K562 (cell line): ENCODE data around the gene RFNG. TPM values are rescaled to one million over a fixed set of nuclear protein-coding genes. Genes with fewer than 3 reads are reported as not detected.

ENCODE experiments used
- BRD9 ChIP-seq: fragments of 450-650 bp; IDR thresholded peaks from 2 replicates; pipeline ENCODE4 v1.6.1; 2018; ENCODE audit warnings: low read depth; ENCODE audit not compliant: partially characterized antibody
- FOXA3 ChIP-seq, 2 experiments: fragments of 450-650 bp in 1 of 2; sonication (generic) in 1 of 2; formaldehyde crosslinking; IDR thresholded peaks in 1 of 2; conservative IDR thresholded peaks in 1 of 2; 2 replicates each; pipeline versions ENCODE4 v1.4.0 to v1.8.0; 2020 to 2022; ENCODE audit warnings: mild to moderate bottlenecking in 2 of 2, missing genetic modification reagents in 1 of 2
- FOXJ3 ChIP-seq: sonication (generic); formaldehyde crosslinking; IDR thresholded peaks from 2 replicates; pipeline ENCODE4 v1.4.0; 2020; ENCODE audit warnings: mild to moderate bottlenecking, missing genetic modification reagents
- FUS ChIP-seq: fragments of 200-400 bp; formaldehyde crosslinking; optimal IDR thresholded peaks from 2 replicates; pipeline ENCODE3; 2017; ENCODE audit warnings: low read depth, low read length
- HDAC6 ChIP-seq: IDR thresholded peaks from 2 replicates; pipeline ENCODE4 v1.6.1; 2012; ENCODE audit warnings: low read depth, mild to moderate bottlenecking, control low read depth, inconsistent platforms, low read length, moderate library complexity
- KLF13 ChIP-seq: fragments of 450-650 bp; IDR thresholded peaks from 2 replicates; pipeline ENCODE4 v1.6.1; 2016; ENCODE audit warnings: missing genetic modification characterization, low read depth, mild to moderate bottlenecking, missing compliant biosample characterization, moderate library complexity, borderline replicate concordance
- MAZ ChIP-seq, 2 experiments: fragments of 450-650 bp in 1 of 2; sonication (generic) in 1 of 2; formaldehyde crosslinking; IDR thresholded peaks in 1 of 2; conservative IDR thresholded peaks in 1 of 2; 2 replicates each; pipeline versions ENCODE4 v1.4.0 to v1.5.0; 2020; ENCODE audit warnings: mild to moderate bottlenecking in 1 of 2, missing genetic modification reagents in 1 of 2
- PCBP1 ChIP-seq: fragments of 200-400 bp; formaldehyde crosslinking; IDR thresholded peaks from 2 replicates; pipeline ENCODE4 v1.6.1; 2018; ENCODE audit warnings: mild to moderate bottlenecking, low read depth, low read length; ENCODE audit not compliant: poor library complexity, severe bottlenecking
- PTBP1 ChIP-seq: fragments of 200-400 bp; formaldehyde crosslinking; IDR thresholded peaks from 2 replicates; pipeline ENCODE4 v1.6.1; 2017; ENCODE audit warnings: low read depth, low read length
- RAD51 ChIP-seq: fragments of 450-650 bp; IDR thresholded peaks from 2 replicates; pipeline ENCODE4 v1.7.1; 2016; ENCODE audit warnings: low read depth, mild to moderate bottlenecking, borderline replicate concordance
- SMARCA4 ChIP-seq: fragments of 450-650 bp; IDR thresholded peaks from 2 replicates; pipeline ENCODE4 v1.6.1; 2016
- SRSF3 ChIP-seq: fragments of 200-400 bp; formaldehyde crosslinking; IDR thresholded peaks from 2 replicates; pipeline ENCODE4 v1.6.1; 2016; ENCODE audit warnings: mild to moderate bottlenecking, low read length, moderate library complexity; ENCODE audit not compliant: insufficient read depth
- STAT5A ChIP-seq: IDR thresholded peaks from 2 replicates; pipeline ENCODE4 v1.6.1; 2012; ENCODE audit warnings: low read length, inconsistent platforms, borderline replicate concordance
- TAF9B ChIP-seq: fragments of 450-650 bp; IDR thresholded peaks from 2 replicates; pipeline ENCODE4 v1.6.1; 2018; ENCODE audit warnings: mild to moderate bottlenecking; ENCODE audit not compliant: partially characterized antibody
- TEAD1 ChIP-seq, 2 experiments: fragments of 450-650 bp in 1 of 2; sonication (generic) in 1 of 2; formaldehyde crosslinking; IDR thresholded peaks; 2 replicates each; pipeline versions ENCODE4 v1.4.0 to v1.8.0; 2020 to 2022; ENCODE audit warnings: mild to moderate bottlenecking in 2 of 2, missing genetic modification reagents in 1 of 2
- ZNF551 ChIP-seq: fragments of 250-450 bp; sonication (Bioruptor Pico); IDR thresholded peaks from 2 replicates; pipeline ENCODE4 v1.5.0; 2021; ENCODE audit warnings: mild to moderate bottlenecking, moderate library complexity
- polyA plus RNA-seq, 8 experiments: library from polyadenylated mRNA; depleted of rRNA in 4 of 8; stranded (reverse) in 5 of 8; unstranded in 3 of 8; fragments of >200 nt; fragmentation: Nextera tagmentation in 2 of 8; fragmentation: Illumina TruSeq in 1 of 8; extraction: Ambion mirVana in 2 of 8; extraction: Trizol in 1 of 8; gene quantifications; 2 replicates each; pipeline versions ENCODE4 v1.2.1 to v1.2.3, GENCODE V29; 2011 to 2014; ENCODE audit warnings: inconsistent platforms in 1 of 8, missing spikeins in 1 of 8
- total RNA-seq, 7 experiments: library from RNA; depleted of rRNA in 6 of 7; stranded (reverse); fragments of >200 nt in 6 of 7; fragmentation: Illumina TruSeq in 2 of 7; extraction: Trizol in 2 of 7; gene quantifications; 2 replicates each; pipeline versions ENCODE4 v1.2.1 to v1.2.3, GENCODE V29; 2011 to 2021; ENCODE audit warnings: low replicate concordance in 1 of 7
- TF ChIP-seq, protein P1 (sequence below): sonication (generic); formaldehyde crosslinking; IDR thresholded peaks from 2 replicates; pipeline ENCODE4 v1.8.0; 2022; ENCODE audit warnings: missing genetic modification reagents, mild to moderate bottlenecking, moderate library complexity, borderline replicate concordance
- TF ChIP-seq, protein P2 (sequence below): fragments of 450-650 bp; formaldehyde crosslinking; IDR thresholded peaks from 2 replicates; pipeline ENCODE4 v1.4.0; 2020; ENCODE audit warnings: mild to moderate bottlenecking, moderate library complexity
- TF ChIP-seq, protein P3 (sequence below): fragments of 450-650 bp; IDR thresholded peaks from one replicate; pipeline ENCODE4 v1.6.1; 2018; ENCODE audit warnings: mild to moderate bottlenecking, moderate library complexity; ENCODE audit not compliant: partially characterized antibody

Gene RFNG
- total and polyA plus RNA-seq, 9 of the 15 experiments (the other 6 are each of a cell fraction or from before 2014, with no cell fraction given): 0.32 to 32.8 (median 9.5) TPM

DNA sequence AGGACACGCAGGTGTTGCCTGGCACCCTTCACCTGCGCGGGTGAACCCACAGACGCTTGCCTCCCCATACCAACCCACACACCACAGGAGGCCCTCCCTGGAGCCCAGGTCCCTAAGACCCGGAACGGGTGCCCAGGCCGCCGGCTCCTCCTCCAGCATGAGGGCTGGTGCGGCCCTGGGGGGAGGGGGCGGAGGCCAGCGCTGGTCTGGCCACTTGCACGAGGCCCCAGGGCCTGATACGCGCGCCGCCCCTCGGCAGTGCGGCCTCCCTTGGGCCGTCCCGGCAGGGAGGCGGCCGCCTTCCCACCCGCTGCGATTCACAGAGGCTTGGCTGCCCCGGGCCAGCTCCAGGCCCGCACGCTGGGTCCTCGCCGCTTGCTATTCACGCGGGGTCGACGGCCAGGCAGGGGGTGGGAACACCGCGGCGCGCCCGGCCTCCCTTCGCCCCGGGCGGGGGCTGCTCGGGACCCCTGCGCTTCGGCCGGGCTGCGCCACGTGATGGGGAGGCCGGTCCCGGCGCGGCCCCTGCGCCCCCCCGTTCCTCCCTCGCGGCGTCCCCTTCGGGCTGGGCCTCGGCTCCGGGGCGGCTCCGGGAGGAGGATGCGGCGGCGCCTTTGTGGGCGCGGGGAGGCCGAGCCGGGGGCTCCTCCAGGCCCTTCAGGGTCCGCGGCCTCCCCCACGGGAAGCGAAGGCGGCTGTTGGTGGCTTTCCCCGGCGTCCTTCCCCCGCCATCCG, 45.7 kb upstream of the RFNG start (continued):
- TF ChIP-seq, protein P1, sequence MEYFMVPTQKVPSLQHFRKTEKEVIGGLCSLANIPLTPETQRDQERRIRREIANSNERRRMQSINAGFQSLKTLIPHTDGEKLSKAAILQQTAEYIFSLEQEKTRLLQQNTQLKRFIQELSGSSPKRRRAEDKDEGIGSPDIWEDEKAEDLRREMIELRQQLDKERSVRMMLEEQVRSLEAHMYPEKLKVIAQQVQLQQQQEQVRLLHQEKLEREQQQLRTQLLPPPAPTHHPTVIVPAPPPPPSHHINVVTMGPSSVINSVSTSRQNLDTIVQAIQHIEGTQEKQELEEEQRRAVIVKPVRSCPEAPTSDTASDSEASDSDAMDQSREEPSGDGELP (CRISPR knock-in tag): peak; percentile 58; the same call in 1 of the 2 replicates
- TF ChIP-seq ZNF551 (CRISPR knock-in tag) (no peak), STAT5A (no peak), PTBP1 (peak; percentile 24; the same call in 1 of the 2 replicates), MAZ (CRISPR knock-in tag; conservative IDR thresholded peaks at IDR 0.05 in 1 of 2, IDR thresholded peaks at IDR 0.05 in 1 of 2) (peak in 1 of 2 experiments; percentile 54; a peak in 3 of 4 replicates), SMARCA4 (no peak), BRD9 (no peak), FUS (peak; percentile 84), RAD51 (no peak), PCBP1 (peak; percentile 67), SRSF3 (0 out of 2 replicates have a peak, but pooled peaks have one; percentile 22), KLF13 (tag) (peak; percentile 35; the same call in 1 of the 2 replicates), TAF9B (no peak), FOXJ3 (no peak), HDAC6 (no peak), FOXA3 (CRISPR knock-in tag; conservative IDR thresholded peaks at IDR 0.05 in 1 of 2, IDR thresholded peaks at IDR 0.05 in 1 of 2) (no peak), TEAD1 (CRISPR knock-in tag; IDR thresholded peaks at IDR 0.05) (peak in 1 of 2 experiments; percentile 9; a peak in 1 of 4 replicates)
- TF ChIP-seq, protein P2, sequence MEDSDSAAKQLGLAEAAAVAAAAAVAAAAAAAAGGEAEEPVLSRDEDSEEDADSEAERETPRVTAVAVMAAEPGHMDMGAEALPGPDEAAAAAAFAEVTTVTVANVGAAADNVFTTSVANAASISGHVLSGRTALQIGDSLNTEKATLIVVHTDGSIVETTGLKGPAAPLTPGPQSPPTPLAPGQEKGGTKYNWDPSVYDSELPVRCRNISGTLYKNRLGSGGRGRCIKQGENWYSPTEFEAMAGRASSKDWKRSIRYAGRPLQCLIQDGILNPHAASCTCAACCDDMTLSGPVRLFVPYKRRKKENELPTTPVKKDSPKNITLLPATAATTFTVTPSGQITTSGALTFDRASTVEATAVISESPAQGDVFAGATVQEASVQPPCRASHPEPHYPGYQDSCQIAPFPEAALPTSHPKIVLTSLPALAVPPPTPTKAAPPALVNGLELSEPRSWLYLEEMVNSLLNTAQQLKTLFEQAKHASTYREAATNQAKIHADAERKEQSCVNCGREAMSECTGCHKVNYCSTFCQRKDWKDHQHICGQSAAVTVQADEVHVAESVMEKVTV: no peak
- TF ChIP-seq, protein P3, sequence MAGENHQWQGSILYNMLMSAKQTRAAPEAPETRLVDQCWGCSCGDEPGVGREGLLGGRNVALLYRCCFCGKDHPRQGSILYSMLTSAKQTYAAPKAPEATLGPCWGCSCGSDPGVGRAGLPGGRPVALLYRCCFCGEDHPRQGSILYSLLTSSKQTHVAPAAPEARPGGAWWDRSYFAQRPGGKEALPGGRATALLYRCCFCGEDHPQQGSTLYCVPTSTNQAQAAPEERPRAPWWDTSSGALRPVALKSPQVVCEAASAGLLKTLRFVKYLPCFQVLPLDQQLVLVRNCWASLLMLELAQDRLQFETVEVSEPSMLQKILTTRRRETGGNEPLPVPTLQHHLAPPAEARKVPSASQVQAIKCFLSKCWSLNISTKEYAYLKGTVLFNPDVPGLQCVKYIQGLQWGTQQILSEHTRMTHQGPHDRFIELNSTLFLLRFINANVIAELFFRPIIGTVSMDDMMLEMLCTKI: no peak
- TF ChIP-seq, all 486 proteins: peak for 72
